HepG2 (cell line): Measurements from ENCODE around the gene HEPN1. TPM values are rescaled to one million over a fixed set of nuclear protein-coding genes. Genes with fewer than 3 reads are reported as not detected.

ENCODE experiments used
- ATF3 ChIP-seq: sonication (generic); formaldehyde crosslinking; IDR thresholded peaks from 2 replicates; pipeline ENCODE4 v1.4.0; 2020; ENCODE audit warnings: missing genetic modification reagents
- ATF4 ChIP-seq, 2 experiments: fragments of 450-650 bp in 1 of 2; sonication (generic) in 1 of 2; formaldehyde crosslinking; IDR thresholded peaks; 2 replicates each; pipeline versions ENCODE4 v1.5.0 to v1.8.0; 2020 to 2022; ENCODE audit warnings: mild to moderate bottlenecking in 1 of 2, missing genetic modification reagents in 1 of 2
- ELF1 ChIP-seq: sonication (generic); formaldehyde crosslinking; IDR thresholded peaks from 2 replicates; pipeline ENCODE4 v1.4.0; 2020; ENCODE audit warnings: missing genetic modification reagents
- FUBP1 ChIP-seq: sonication (generic); formaldehyde crosslinking; IDR thresholded peaks from 2 replicates; pipeline ENCODE4 v1.5.1; 2020; ENCODE audit warnings: missing genetic modification reagents, mild to moderate bottlenecking, borderline replicate concordance
- GLMP ChIP-seq: sonication (generic); formaldehyde crosslinking; IDR thresholded peaks from 2 replicates; pipeline ENCODE4 v1.9.0; 2021; ENCODE audit warnings: missing genetic modification reagents, mild to moderate bottlenecking, borderline replicate concordance
- HCFC1 ChIP-seq: fragments of 150-350 bp; IDR thresholded peaks from 2 replicates; pipeline ENCODE4 v1.6.1; 2014; ENCODE audit warnings: low read depth, low read length
- JUNB ChIP-seq: sonication (generic); formaldehyde crosslinking; IDR thresholded peaks from 2 replicates; pipeline ENCODE4 v1.8.0; 2022; ENCODE audit warnings: missing genetic modification reagents, mild to moderate bottlenecking, borderline replicate concordance
- KAT7 ChIP-seq: IDR thresholded peaks from 2 replicates; pipeline ENCODE4 v1.6.1; 2018; ENCODE audit warnings: borderline replicate concordance, missing compliant biosample characterization
- NFATC3 ChIP-seq: sonication (generic); formaldehyde crosslinking; IDR thresholded peaks from 2 replicates; pipeline ENCODE4 v1.5.1; 2020; ENCODE audit warnings: mild to moderate bottlenecking, missing genetic modification reagents
- PHB2 ChIP-seq: fragments of 450-650 bp; IDR thresholded peaks from 2 replicates; pipeline ENCODE4 v1.6.1; 2018; ENCODE audit not compliant: partially characterized antibody
- SPEN ChIP-seq: sonication (generic); formaldehyde crosslinking; IDR thresholded peaks from 2 replicates; pipeline ENCODE4 v1.5.1; 2020; ENCODE audit warnings: low read depth, mild to moderate bottlenecking, missing genetic modification reagents
- STAT6 ChIP-seq: sonication (generic); formaldehyde crosslinking; IDR thresholded peaks from 2 replicates; pipeline ENCODE4 v1.4.0; 2020; ENCODE audit warnings: missing genetic modification reagents, mild to moderate bottlenecking, borderline replicate concordance
- THAP7 ChIP-seq: sonication (generic); formaldehyde crosslinking; IDR thresholded peaks from 2 replicates; pipeline ENCODE4 v1.8.1; 2023; ENCODE audit warnings: mild to moderate bottlenecking, missing genetic modification reagents
- ZNF614 ChIP-seq: IDR thresholded peaks from 2 replicates; pipeline ENCODE4 v1.6.1; 2018; ENCODE audit warnings: missing biosample characterization, missing genetic modification reagents, inconsistent platforms, borderline replicate concordance
- ZNF710 ChIP-seq: sonication (generic); formaldehyde crosslinking; IDR thresholded peaks from 2 replicates; pipeline ENCODE4 v1.5.0; 2020; ENCODE audit warnings: mild to moderate bottlenecking, missing genetic modification reagents, borderline replicate concordance
- ZNF772 ChIP-seq: sonication (generic); formaldehyde crosslinking; IDR thresholded peaks from 2 replicates; pipeline ENCODE4 v1.5.0; 2020; ENCODE audit warnings: mild to moderate bottlenecking, missing genetic modification reagents
- ZNF841 ChIP-seq: sonication (generic); formaldehyde crosslinking; IDR thresholded peaks from 2 replicates; pipeline ENCODE4 v1.8.1; 2023; ENCODE audit warnings: missing genetic modification reagents, borderline replicate concordance
- polyA plus RNA-seq, 8 experiments: library from polyadenylated mRNA; depleted of rRNA in 3 of 8; stranded (reverse) in 7 of 8; unstranded in 1 of 8; fragments of >200 nt; fragmentation: Illumina TruSeq in 4 of 8; extraction: Trizol in 4 of 8; gene quantifications; 2 replicates each; pipeline versions ENCODE4 v1.2.1 to v1.2.3, GENCODE V29; 2011 to 2016; ENCODE audit warnings: low read depth in 4 of 8, missing spikeins in 1 of 8, mixed read lengths in 1 of 8; ENCODE audit not compliant: insufficient read depth in 1 of 8
- total RNA-seq, 5 experiments: library from RNA; depleted of rRNA; stranded (reverse); fragments of >200 nt; fragmentation: Illumina TruSeq; extraction: Trizol; gene quantifications; 2 replicates each; pipeline ENCODE4 v1.2.3, GENCODE V29; 2016; ENCODE audit warnings: low read depth in 1 of 5

Gene HEPN1
- total and polyA plus RNA-seq, 2 of the 13 experiments (the other 11 are each of a cell fraction or from before 2014, with no cell fraction given): not detected

- TF ChIP-seq GLMP (CRISPR knock-in tag) (no peak), ZNF710 (peak; percentile 44; the same call in 1 of the 2 replicates), JUNB (no peak), HCFC1 (peak; percentile 46; the same call in 1 of the 2 replicates), ATF4 (CRISPR knock-in tag; IDR thresholded peaks at IDR 0.05) (peak in 1 of 2 experiments; percentile 56; a peak in 1 of 4 replicates), ELF1 (CRISPR knock-in tag) (peak; percentile 90), SPEN (peak; percentile 94), FUBP1 (CRISPR knock-in tag) (0 out of 2 replicates have a peak, but pooled peaks have one; percentile 45), PHB2 (no peak), ZNF772 (peak; percentile 65; the same call in 1 of the 2 replicates), ZNF841 (0 out of 2 replicates have a peak, but pooled peaks have one; percentile 13), ATF3 (no peak), STAT6 (CRISPR knock-in tag) (no peak), NFATC3 (CRISPR knock-in tag) (0 out of 2 replicates have a peak, but pooled peaks have one; percentile 28), KAT7 (peak; percentile 77), ZNF614 (CRISPR knock-in tag) (peak; percentile 59; the same call in 1 of the 2 replicates), THAP7 (CRISPR knock-in tag) (peak; percentile 72; the same call in 1 of the 2 replicates)
These were observed 34.9 kb downstream of the HEPN1 start, which contains the start of gene CCDC15 (continued) for GRCh38 chr11:124953753-124954589.
